Mesendoderm (in vitro differentiated cells): ENCODE data around the gene CDK13. TPM values are rescaled to one million over a fixed set of nuclear protein-coding genes. Genes with fewer than 3 reads are reported as not detected.

Source experiments
- DNase-seq: peaks from one replicate; pipeline ENCODE4 v3.0.0; 2013
- H2AK5ac ChIP-seq: 2 replicates; pipeline ENCODE4 v1.6.1; 2013; ENCODE audit warnings: low read length, inconsistent platforms
- H2BK120ac ChIP-seq: 2 replicates; pipeline ENCODE4 v1.6.1; 2013; ENCODE audit warnings: low read depth, mild to moderate bottlenecking, low read length, moderate library complexity, mixed read lengths
- H2BK15ac ChIP-seq: replicated peaks from 2 replicates; pipeline ENCODE4 v1.6.1; 2013; ENCODE audit warnings: low read depth, mild to moderate bottlenecking, moderate library complexity
- H2BK5ac ChIP-seq: 2 replicates; pipeline ENCODE4 v1.6.1; 2013; ENCODE audit warnings: low read length, inconsistent platforms
- H3K18ac ChIP-seq: 2 replicates; pipeline ENCODE4 v1.6.1; 2013; ENCODE audit warnings: mild to moderate bottlenecking, low read length, mixed read lengths
- H3K23ac ChIP-seq: one replicate; pipeline ENCODE4 v1.6.1; 2013; ENCODE audit warnings: low read length
- H3K27ac ChIP-seq: 2 replicates; pipeline ENCODE4 v1.5.1; 2013; ENCODE audit warnings: low read depth, mild to moderate bottlenecking, inconsistent platforms, low read length, moderate library complexity
- H3K27me3 ChIP-seq: 2 replicates; pipeline ENCODE4 v1.6.1; 2013; ENCODE audit warnings: low read length, control low read depth, mild to moderate bottlenecking, inconsistent platforms; ENCODE audit not compliant: insufficient read depth, poor library complexity
- H3K36me3 ChIP-seq: 2 replicates; pipeline ENCODE4 v1.6.1; 2013; ENCODE audit warnings: low read length, inconsistent platforms; ENCODE audit not compliant: control insufficient read depth, insufficient read depth
- H3K4ac ChIP-seq: one replicate; pipeline ENCODE4 v1.6.1; 2013; ENCODE audit warnings: low read depth, mild to moderate bottlenecking, low read length, moderate library complexity
- H3K4me1 ChIP-seq: 2 replicates; pipeline ENCODE4 v1.6.1; 2013; ENCODE audit warnings: low read depth, low read length, inconsistent platforms; ENCODE audit not compliant: control insufficient read depth
- H3K4me2 ChIP-seq: 2 replicates; pipeline ENCODE4 v1.6.1; 2013; ENCODE audit warnings: low read length
- H3K4me3 ChIP-seq: 2 replicates; pipeline ENCODE4 v1.5.1; 2013; ENCODE audit warnings: mild to moderate bottlenecking, low read length
- H3K56ac ChIP-seq: one replicate; pipeline ENCODE4 v1.6.1; 2013; ENCODE audit warnings: low read length
- H3K79me1 ChIP-seq: 2 replicates; pipeline ENCODE4 v1.6.1; 2013; ENCODE audit warnings: low read length, inconsistent platforms
- H3K79me2 ChIP-seq: 2 replicates; pipeline ENCODE4 v1.6.1; 2013; ENCODE audit warnings: mild to moderate bottlenecking, low read length; ENCODE audit not compliant: control insufficient read depth, insufficient read depth
- H3K9ac ChIP-seq: 2 replicates; pipeline ENCODE4 v1.6.1; 2013; ENCODE audit warnings: low read length, inconsistent platforms
- H4K5ac ChIP-seq: one replicate; pipeline ENCODE4 v1.6.1; 2013; ENCODE audit warnings: low read length
- H4K8ac ChIP-seq: one replicate; pipeline ENCODE4 v1.6.1; 2013; ENCODE audit warnings: low read depth, mild to moderate bottlenecking, control low read depth, low read length, moderate library complexity
- WGBS: extraction: QIAGEN DNeasy Blood & Tissue Kit; methylation state at CpG from one replicate; pipeline ENCODE4 v1.1.7; 2013; ENCODE audit warnings: low lambda C conversion rate, missing lambda C conversion rate; ENCODE audit not compliant: insufficient coverage; ENCODE audit errors: extremely low coverage; 5-methylcytosine and 5-hydroxymethylcytosine counted together
- polyA plus RNA-seq, 2 experiments: library from polyadenylated mRNA; stranded (reverse); fragments of 200-250 nt; gene quantifications; one replicate each; pipeline ENCODE4 v1.2.3, GENCODE V29; 2013

The CDK13 gene
- polyA plus RNA-seq (2013, experiment 1 of 2): 24.9 TPM
- 24.3 TPM for polyA plus RNA-seq (2013, experiment 2 of 2)

DNA sequence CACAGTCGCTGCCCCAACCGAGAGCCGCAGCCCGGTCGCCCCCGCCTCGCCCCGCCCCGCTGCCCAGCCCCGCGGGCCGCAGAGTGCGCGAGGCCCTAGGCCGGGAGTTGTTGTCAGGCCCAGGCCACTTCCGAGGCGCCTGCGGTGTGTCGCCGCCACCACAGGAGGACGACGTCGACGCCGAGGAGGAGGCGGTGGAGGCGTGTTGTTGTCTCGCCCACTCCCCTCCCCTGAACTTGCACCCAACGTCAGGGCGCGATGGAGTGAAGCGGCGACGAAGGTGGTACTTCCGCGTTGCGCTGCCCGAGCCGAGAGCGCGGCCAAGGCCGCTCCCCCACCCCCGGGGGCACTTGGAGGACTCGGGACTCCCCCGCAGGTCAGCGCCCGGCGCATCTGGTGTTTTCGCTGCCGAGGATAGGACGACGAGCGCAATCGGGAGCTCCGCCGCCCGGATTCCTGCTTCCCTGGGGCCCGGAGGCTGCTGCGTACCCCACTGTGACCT is at the start of gene CDK13:
Gene CDK13 (plus strand): TSS at position 286 of the 502 bp plus-strand sequence. CDS start 386 bp downstream, outside the sequence.
- Histone ChIP-seq H3K4me2 (peak within 1 kb of the TSS; percentile 57), H3K79me1 (no peaks in the 10 kb centered on the region), H4K8ac (no peak within 1 kb of the TSS), H4K5ac (no peak within 1 kb of the TSS), H2AK5ac (no peak within 1 kb of the TSS), H3K4me3 (peak within 1 kb of the TSS; percentile 87), H3K23ac (peak within 1 kb of the TSS; percentile 100), H2BK5ac (peak within 1 kb of the TSS; percentile 78), H3K9ac (peak within 1 kb of the TSS; percentile 97), H3K56ac (peak within 1 kb of the TSS; percentile 97), H3K4ac (peak within 1 kb of the TSS; percentile 49), H3K18ac (peak within 1 kb of the TSS; percentile 69), H3K36me3 (no peaks in the 10 kb centered on the region), H3K79me2 (peaks cover 36% of the 10 kb centered on the region), H2BK120ac (no peak within 1 kb of the TSS), H2BK15ac (no peak within 1 kb of the TSS), H3K27ac (peak within 1 kb of the TSS; percentile 97), H3K27me3 (no peaks in the 10 kb centered on the region), H3K4me1 (peaks cover 2% of the 10 kb centered on the region)
- DNase-seq: peak; percentile 92
- no CpG with 5 or more reads among the region's 59 CpGs for WGBS

DNA sequence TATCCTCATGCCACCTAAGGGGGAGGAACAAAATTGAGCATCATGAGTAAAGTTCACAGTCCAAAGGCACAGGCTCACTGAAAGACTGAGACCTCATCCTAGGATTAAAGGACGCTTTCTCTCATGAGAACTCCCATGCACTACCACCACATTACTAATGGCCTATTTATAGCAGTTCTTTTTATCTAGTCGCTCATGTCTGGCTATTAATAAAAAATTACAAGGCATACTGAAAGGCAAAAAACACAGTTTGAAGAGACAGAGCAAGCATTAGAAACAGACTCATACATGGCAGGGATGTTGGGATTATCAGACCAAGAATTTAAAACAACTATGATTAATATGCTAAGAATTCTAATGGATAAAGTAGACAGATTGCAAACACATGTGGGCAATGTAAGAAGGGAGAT is 46.0 kb upstream of the CDK13 start:
- no peak overlapping the region for H3K18ac ChIP-seq
- no peak overlapping the region for H3K27ac ChIP-seq
- H3K4me1 ChIP-seq: no peaks in the 10 kb centered on the region
- H3K27me3 ChIP-seq: no peaks in the 10 kb centered on the region
- H3K4me2 ChIP-seq: no peak overlapping the region
- H2BK5ac ChIP-seq: no peak overlapping the region
- H2BK120ac ChIP-seq: no peak overlapping the region
- H3K79me1 ChIP-seq: no peaks in the 10 kb centered on the region
- no peak overlapping the region for H2BK15ac ChIP-seq
- no peak overlapping the region for H3K4ac ChIP-seq
- no peaks in the 10 kb centered on the region for H3K79me2 ChIP-seq
- no peak overlapping the region for H4K5ac ChIP-seq
- no CpG with 5 or more reads among the region's 2 CpGs for WGBS
- H3K23ac ChIP-seq: no peak overlapping the region
- H4K8ac ChIP-seq: no peak overlapping the region
- no peak overlapping the region for H3K56ac ChIP-seq
- DNase-seq: no peak
- H2AK5ac ChIP-seq: no peak overlapping the region
- no peak overlapping the region for H3K4me3 ChIP-seq
- no peak overlapping the region for H3K9ac ChIP-seq
- no peaks in the 10 kb centered on the region for H3K36me3 ChIP-seq

DNA sequence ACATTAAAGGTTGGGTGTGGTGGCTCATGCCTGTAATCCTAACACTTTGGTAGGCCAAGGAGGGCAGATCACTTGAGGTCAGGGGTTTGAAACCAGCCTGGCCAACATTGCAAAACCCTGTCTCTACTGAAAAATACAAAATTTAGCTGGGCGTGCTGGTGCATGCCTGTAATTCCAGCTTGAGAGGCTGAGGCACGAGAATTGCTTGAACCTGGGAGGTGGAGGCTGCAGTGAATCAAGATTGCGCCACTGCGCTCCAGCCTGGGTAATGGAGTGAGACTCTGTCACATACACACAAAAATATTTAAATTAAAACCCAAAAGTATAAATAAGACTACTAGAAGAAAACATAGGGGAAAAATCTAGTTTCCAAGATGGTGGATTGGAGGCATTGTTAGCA is 41.9 kb upstream of the CDK13 start:
- no peak overlapping the region for H4K8ac ChIP-seq
- H3K56ac ChIP-seq: no peak overlapping the region
- no peaks in the 10 kb centered on the region for H3K79me1 ChIP-seq
- WGBS: no CpG with 5 or more reads among the region's 4 CpGs
- H3K9ac ChIP-seq: no peak overlapping the region
- no peaks in the 10 kb centered on the region for H3K27me3 ChIP-seq
- no peak overlapping the region for H3K27ac ChIP-seq
- H2BK15ac ChIP-seq: no peak overlapping the region
- no peaks in the 10 kb centered on the region for H3K36me3 ChIP-seq
- H2BK5ac ChIP-seq: no peak overlapping the region
- no peak overlapping the region for H3K4me2 ChIP-seq
- DNase-seq: no peak
- no peak overlapping the region for H3K18ac ChIP-seq
- no peak overlapping the region for H3K23ac ChIP-seq
- no peak overlapping the region for H2BK120ac ChIP-seq
- no peaks in the 10 kb centered on the region for H3K79me2 ChIP-seq
- H4K5ac ChIP-seq: no peak overlapping the region
- H3K4me1 ChIP-seq: no peaks in the 10 kb centered on the region
- no peak overlapping the region for H2AK5ac ChIP-seq
- H3K4ac ChIP-seq: no peak overlapping the region
- no peak overlapping the region for H3K4me3 ChIP-seq

DNA sequence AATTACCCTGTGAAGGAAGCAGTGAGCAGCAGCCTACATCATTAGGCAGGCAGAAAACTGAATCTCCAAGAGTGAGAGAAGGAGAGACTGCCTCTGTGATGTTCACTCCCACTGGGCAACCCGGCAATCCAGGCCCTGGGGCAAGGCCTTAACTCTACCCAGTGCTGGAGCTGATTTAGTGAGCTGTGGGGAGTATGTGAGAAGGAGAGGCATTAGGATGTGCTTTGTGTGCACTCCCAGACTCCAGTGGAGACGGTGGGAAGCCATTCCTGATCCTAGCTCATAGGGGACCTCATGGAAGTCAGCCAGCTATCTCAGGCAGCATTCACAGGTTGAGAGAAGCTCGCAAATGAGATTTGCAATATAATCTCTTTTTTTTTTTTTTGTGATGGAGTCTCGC is 41.1 kb upstream of the CDK13 start:
- H3K4me3 ChIP-seq: no peak overlapping the region
- no peaks in the 10 kb centered on the region for H3K36me3 ChIP-seq
- no peak overlapping the region for H3K9ac ChIP-seq
- no peak overlapping the region for H2AK5ac ChIP-seq
- WGBS: no CpG with 5 or more reads among the region's 4 CpGs
- no peak overlapping the region for H3K56ac ChIP-seq
- no peak overlapping the region for H4K8ac ChIP-seq
- no peak overlapping the region for H2BK5ac ChIP-seq
- H3K27ac ChIP-seq: no peak overlapping the region
- no peak overlapping the region for H4K5ac ChIP-seq
- H3K18ac ChIP-seq: no peak overlapping the region
- DNase-seq: no peak
- H3K4me2 ChIP-seq: no peak overlapping the region
- no peak overlapping the region for H2BK120ac ChIP-seq
- H3K23ac ChIP-seq: no peak overlapping the region
- no peaks in the 10 kb centered on the region for H3K27me3 ChIP-seq
- H3K79me2 ChIP-seq: no peaks in the 10 kb centered on the region
- no peaks in the 10 kb centered on the region for H3K4me1 ChIP-seq
- no peak overlapping the region for H2BK15ac ChIP-seq
- no peaks in the 10 kb centered on the region for H3K79me1 ChIP-seq
- no peak overlapping the region for H3K4ac ChIP-seq

DNA sequence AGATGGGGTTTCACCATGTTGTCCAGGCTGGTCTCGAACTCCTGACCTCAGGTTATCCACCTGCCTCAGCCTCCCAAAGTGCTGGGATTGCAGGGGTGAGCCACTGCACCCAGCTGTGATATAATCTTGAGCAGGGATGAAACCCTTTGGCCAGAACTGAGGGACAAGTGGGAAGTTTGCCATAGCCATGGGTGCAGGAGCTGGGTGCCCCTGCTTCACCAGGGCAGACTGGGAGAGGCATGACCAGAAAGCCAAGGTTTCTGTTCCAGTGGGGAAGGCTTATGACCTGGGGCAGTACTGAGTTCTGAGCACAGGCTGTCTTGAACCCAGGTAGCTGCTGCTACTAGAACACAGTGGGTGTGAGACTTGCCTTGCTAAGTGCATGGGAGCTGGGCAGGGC is 40.5 kb upstream of the CDK13 start:
- no peak overlapping the region for H2BK15ac ChIP-seq
- no peak overlapping the region for H3K23ac ChIP-seq
- no peaks in the 10 kb centered on the region for H3K4me1 ChIP-seq
- no peak overlapping the region for H3K27ac ChIP-seq
- H2BK120ac ChIP-seq: no peak overlapping the region
- no peak overlapping the region for H3K56ac ChIP-seq
- H2BK5ac ChIP-seq: no peak overlapping the region
- H4K8ac ChIP-seq: no peak overlapping the region
- WGBS: no CpG with 5 or more reads among the region's 1 CpG
- H3K18ac ChIP-seq: no peak overlapping the region
- DNase-seq: no peak
- no peaks in the 10 kb centered on the region for H3K27me3 ChIP-seq
- no peak overlapping the region for H4K5ac ChIP-seq
- H3K79me2 ChIP-seq: no peaks in the 10 kb centered on the region
- H3K9ac ChIP-seq: no peak overlapping the region
- H3K4me2 ChIP-seq: no peak overlapping the region
- no peak overlapping the region for H2AK5ac ChIP-seq
- no peaks in the 10 kb centered on the region for H3K36me3 ChIP-seq
- no peaks in the 10 kb centered on the region for H3K79me1 ChIP-seq
- H3K4ac ChIP-seq: no peak overlapping the region
- H3K4me3 ChIP-seq: no peak overlapping the region
